Measurements from ENCODE around the gene MTMR1.

Gene MTMR1

DNA sequence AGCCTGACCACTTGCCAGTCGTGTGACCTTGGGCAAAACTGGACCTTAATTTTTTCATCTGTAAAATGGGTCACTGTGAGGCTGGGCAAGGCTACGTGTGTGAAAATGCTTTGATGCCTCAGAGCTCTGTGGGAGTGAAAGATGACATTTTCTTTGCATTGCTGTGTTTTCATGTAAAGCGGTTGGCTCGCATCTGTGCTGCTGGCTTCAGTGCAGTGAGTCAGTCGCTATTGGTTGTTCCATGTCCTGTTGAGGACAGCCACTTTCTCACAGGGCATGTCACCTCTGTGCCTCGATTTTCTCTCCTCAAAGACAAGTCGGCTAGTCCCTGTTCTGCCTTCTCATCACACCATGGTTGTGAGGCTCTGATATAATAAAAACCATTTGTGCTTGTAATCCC is 4.4 kb downstream of the MTMR1 start:
- DNase-seq (ENCODE audit: low read depth), result no peak

DNA sequence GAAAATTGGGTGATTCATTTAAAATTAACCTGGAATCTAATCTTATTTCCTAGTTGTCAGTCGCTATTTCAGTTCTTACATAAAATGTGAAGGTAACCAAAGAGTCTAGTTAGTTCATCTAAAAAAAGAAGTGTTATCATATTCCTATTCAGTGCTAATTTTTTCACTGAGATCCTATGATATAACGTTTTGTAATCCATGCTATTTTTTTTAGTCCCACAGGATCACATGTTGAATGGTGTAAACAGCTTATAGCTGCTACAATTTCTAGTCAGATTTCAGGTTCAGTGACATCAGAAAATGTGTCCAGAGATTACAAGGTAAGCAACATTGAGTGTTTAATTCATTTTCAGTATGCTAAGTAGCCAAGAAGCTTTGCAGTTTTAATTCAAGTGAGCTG is 5.8 kb downstream of the MTMR1 start:
- no peak for DNase-seq (ENCODE audit: low read depth)

DNA sequence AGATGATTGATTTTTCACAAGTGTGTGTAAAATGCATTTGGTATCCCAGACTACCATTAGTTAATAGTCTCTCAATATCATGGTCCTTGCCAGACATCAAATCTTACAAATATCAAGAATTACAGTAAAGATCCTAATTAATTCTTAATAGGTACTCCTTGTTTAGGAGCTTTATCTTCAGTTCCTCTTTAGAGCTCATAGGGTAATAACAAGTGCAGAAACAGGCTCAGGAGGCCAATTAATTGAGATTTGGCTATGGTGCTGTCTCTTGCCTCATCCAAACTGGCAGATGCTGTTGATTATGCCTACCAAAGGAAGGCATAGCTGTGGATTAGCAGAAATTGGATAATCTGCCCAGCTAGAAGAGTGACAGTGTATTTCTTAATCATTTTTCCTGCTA is 6.9 kb downstream of the MTMR1 start:
- DNase-seq (ENCODE audit: low read depth), result no peak

DNA sequence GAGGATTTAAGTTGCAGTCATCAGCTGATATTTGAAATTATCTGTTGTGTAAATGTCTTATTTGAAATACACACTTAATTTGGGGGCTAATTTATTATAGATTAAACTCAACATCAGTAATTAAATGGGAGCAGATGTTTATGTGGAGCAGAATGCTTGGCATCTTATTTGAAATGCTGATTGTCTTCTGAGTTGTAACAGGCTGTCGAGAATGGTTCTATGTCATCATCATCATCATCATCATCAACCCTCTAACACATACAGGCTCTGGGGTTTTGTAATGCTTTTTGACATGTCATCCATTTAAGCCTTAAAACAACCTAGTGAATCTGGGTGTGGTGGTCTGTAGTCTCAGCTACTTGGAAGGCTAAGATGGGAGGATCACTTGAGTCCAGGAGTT is 8.2 kb downstream of the MTMR1 start:
- no peak for DNase-seq (ENCODE audit: low read depth)

DNA sequence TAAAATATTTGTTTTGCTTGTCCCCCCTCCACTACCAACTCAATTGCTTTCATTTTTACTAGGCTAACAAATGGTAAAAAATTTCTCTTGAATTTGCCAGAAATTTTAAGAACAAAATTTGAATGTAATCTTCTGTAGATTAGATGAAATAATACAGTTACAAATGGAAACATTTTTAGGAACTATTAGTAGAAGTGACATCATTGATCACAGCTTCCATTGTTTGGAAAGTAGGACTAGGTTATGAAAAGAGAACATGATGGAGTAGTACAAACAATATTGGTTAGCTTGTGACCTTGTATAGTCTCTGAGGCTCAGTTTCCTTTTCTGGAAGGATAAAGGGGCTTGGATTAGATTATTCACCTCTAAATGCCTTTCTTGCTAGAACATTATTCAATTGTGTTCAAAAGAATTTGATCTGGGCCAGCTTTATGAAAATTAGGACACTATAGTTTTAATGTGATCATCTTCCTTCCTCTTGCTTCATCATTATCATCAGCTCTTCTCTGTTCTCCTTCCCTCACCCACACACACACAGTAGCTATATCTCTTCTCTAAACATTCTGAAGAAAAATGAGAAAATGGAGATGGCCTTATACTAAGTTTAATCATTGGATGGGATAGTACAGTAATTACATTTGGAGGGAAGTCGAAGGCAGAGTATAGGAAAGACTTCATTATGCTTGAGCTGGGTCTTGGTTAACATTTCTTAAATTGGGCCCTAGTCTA is 9.9 kb downstream of the MTMR1 start:
- DNase-seq (ENCODE audit: low read depth), result no peak

DNA sequence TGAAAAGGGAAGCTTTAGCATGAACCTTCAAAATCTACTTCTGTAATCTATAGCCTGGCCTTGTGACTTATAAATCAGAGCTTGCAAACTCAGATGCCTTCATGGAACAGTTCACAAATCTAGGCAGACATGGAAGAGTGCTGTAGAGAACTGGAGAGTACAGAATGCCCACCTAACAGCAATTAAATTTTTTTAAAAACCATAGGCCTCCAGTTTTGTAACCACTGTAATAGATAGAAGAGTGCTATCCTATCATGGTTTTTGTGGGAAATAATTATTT is 10.4 kb downstream of the MTMR1 start:
- no peak for DNase-seq (ENCODE audit: low read depth)

DNA sequence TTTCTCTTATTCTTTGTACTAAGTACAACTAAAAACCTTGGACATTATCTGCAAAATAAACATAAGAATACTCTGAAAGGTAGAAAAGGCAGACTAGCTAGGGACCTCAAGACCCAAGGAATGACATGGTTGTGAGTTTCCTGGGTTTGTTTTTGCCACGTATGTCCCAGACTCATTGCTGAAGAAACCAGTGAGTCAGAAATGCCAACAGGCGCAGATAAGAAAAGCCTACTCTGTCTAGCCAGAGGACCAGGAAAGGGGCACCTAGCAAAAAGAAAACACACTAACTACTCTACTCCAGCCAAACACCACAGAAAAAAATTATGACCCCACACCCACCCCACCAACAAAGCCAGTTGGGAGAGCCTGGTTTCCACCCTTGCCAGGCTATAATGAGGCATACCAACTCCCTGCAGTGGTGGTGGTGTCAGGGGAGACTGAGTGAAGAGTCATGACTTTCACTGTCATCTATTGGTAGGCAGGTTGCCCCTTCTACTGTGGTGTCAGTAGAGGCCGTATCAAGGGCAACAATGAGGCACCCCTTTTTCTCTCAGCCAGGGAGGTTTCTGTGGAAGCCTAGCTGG is 10.9 kb downstream of the MTMR1 start:
- peak; percentile 36 for DNase-seq (ENCODE audit: low read depth)

DNA sequence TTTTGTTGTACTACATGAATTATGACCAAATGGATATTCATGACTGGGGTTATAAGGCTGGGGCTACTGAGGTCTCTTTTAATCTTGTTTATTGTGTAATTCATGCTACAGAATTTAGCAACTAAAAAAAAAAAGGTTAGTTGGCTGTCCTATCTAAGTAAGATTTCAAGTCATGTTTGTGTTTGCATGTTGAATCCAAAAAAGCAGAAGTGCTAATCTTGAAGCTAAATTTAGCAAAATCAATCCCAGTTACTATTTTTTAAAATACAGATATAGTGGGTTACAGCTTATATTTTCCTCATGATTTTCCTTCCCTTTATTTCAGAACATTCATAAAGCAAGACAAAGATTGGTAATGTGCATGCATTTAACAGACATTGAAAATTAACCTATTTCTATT is 19.4 kb downstream of the MTMR1 start:
- DNase-seq (ENCODE audit: low read depth), result no peak

DNA sequence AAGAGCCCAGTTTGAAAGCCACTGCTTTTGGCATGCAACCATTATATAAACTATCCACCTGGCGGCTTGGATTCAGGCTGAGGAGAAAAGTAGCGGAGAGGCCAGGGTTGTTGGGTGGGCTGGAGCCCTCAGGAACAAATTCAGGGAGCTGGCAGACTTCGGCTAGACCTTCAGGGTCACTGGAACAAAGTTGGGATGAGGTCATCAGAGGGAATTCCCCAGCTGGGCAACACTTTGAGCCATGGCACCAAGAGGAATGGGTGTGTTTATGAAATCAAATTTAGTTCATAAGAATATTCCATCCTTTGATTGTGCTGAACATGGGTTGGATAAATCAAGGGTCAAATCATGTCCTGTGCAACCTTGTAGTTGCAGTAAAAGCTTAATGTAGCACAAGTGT is 22.0 kb downstream of the MTMR1 start:
- no peak for DNase-seq (ENCODE audit: low read depth)

DNA sequence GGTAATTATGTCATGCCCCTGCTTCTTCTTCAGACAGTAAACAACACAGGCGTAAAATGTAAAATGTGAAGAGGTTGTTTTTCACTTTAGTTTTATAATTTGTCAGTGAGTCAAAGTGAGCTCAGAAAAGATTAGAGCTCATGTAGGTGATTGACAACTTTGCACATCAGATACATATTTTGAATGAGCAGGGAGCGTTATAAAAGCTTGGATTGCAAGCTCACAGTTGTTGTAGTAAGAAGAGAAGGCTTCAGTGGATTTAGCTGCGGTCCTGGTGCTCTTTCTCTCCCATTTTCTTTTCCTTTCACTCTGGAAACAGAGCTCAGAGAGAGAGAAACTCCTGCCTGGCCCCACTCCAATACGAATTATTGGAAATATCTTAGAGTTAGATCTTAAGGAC is 26.4 kb downstream of the MTMR1 start:
- DNase-seq (ENCODE audit: low read depth), result no peak

DNA sequence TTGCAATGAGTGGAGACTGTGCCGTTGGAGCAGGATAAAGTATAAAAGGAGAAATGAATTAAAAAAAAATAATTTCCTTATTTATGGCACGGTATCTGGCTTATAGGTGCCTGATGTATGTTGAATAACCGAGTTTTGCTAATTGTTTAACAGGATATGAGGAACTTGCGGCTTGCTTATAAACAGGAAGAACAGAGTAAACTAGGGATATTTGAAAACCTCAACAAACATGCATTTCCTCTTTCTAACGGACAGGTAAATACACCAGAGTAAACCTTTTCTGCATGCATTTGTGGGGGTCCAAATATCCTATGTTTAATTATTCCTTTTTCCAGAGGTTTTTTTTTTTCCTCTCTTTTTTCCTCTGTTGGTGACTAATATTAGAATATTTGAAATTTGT is 36.8 kb downstream of the MTMR1 start:
- DNase-seq (ENCODE audit: low read depth), result no peak

DNA sequence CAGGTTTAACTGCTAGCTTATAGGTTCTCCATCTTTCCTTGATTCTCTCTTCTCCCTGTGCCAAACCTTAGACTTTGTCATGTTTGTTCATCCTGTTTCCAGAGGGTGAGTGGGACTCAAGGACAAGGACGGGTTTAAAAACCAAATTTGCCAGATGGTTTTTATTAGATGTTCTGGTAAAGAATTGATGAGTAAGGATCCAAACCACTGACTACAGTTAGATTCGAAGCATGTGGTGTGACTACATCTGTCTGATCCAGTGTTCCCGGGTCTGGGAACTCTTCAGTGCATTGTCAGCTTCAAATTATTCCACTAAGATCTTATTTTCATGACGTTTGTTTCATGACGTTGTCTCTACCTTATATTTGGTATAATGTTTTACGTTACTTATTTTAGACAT is 37.5 kb downstream of the MTMR1 start:
- DNase-seq (ENCODE audit: low read depth), result peak; percentile 18

DNA sequence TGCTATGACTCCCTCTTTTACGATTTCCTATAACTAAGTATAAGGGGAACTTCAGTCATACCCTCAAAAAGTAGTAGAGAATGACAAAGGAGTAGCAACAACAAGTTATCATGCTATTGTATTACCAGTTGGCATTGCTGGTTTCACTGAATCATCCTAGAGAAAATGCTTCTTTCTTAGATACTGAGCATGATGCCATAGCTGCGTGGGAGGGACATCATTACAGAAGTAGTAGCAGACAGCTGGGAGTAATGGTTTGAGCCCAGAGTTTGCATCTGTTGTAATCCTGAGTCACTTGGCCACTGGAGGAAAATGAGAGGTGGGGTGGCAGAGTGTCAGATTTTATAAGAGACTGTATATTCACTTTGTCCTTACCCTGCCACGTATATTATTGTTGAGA is 38.6 kb downstream of the MTMR1 start:
- peak; percentile 73 for DNase-seq (ENCODE audit: low read depth)

DNA sequence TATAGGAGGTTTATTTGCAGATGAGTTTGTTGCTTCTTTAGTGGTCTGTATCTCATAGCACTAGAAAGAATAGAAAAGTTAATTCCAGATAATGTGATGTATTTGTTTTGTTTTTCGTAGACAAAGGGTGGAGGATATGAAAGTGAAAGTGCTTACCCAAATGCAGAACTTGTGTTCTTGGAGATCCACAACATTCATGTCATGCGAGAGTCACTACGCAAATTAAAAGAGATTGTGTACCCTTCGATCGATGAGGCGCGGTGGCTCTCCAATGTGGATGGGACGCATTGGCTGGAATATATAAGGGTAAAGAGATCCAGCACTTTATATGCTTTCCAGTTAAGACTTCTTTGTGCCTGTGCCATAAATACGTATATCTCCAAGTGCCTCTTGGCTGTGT is 43.3 kb downstream of the MTMR1 start:
- no peak for DNase-seq (ENCODE audit: low read depth)

DNA sequence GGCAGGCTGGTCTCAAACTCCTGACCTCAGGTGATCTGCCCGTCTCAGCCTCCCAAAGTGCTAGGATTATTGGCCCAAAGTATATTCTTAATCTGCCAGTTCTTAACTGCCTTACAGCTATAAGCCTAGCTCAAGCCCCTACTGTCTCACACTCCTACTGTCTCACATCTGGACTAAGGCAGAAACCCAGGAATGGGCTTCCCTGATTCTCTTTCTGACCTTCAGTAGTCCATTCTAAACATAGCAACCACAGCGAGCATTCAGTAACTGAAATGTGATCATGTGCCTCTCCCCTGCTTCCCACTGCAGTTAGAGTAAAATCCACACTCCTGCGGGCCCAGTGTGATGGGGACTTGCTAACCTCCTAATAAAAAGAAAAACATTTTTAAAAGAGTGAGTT is 58.9 kb downstream of the MTMR1 start:
- DNase-seq (ENCODE audit: low read depth), result no peak

DNA sequence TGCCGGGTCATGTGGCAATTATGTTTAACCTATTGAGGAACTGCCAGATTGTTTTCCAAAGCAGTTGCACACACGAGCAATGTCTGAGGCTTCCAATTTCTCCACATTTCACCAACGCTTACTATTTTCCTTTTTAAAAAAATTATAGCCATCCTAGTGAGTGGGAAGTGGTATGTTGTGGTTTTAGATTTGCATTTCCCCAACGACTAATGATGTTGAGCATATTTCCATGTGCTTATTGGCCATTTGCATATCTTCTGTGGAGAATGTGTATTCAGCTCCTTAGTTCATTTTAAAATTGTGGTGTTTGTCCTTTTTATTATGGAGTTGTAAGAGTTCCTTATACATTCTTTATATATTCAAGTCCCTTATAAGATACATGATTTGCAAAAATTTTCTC is 60.2 kb downstream of the MTMR1 start:
- no peak for DNase-seq (ENCODE audit: low read depth)

DNA sequence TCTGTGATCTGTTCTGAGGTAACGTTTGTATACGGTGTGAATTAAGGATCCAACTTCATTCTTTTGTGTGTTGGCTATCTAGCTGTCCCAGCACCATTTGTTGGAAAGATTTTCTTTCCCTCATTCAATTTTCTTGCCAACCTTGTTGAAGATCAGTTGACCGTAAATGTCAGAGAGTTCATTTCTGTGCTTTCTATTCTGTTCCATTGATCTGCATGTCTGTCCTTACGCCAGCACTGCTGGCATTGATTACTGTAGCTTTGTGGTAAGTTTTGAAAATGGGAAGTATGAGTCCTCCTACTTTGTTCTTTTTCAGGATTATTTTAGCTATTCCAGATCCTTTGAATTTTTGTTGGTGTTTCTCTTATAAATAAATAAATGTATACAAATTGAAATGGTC is 60.8 kb downstream of the MTMR1 start:
- DNase-seq (ENCODE audit: low read depth), result no peak

DNA sequence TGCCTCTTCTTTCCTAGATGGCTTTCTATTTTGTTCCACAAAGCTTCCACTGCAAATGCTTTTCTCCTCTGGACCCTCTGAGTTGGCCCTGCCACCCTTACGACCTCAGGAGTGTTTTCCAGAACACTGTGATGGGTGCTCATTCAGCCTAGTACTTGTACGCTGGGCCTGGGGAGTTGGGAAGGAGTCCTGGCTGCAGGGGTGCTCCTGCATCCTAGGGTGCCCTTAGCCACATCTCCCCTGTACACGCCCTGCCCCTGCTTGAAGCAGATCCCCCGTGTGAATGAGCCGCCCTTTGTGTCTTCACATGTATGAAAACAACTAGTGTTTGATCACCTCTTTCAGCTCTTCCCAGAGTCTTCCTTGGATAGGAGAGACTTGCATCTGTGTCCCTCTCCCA is 64.2 kb downstream of the MTMR1 start:
- no peak for DNase-seq (ENCODE audit: low read depth)

DNA sequence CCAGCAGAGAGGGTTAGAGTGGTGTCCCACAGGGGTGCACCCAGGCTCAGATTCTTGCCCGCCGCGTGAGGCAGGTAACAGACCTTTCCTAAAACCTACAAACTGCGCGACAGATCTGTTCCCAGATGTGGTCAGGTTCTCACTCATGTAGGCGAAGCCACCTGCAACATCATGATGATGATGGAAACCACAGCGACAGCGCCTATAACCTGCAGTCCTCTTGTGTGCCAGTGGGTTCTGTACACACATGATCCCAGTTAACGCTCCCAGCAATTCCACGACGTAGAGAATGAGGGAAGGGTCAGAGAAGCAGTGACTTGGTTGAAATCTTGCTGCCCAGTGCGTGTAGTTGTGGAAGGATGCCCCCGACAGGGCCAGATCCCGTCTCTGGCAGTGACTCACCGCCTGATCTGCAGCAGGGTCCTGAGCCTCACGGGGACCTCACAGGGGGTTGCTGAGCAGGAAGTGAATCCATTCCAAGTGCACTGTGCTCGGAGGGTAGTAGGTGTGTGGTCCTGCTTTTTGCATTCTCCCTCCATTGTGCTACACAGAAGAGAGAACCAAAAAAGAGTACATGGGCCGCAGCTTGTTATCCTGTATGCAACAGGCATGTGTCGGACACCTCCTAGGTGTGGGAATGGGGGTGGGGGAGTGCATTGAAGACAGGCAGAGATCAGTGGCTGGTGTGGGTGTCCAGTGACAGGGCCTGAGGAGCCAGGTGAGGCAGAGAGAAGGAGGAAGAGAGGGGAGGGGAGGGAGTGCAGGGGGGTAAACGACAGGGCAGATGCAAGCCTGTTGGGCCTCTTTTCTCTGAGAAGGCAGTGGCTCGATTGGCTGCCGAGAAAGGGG is 66.6 kb downstream of the MTMR1 start:
- DNase-seq (ENCODE audit: low read depth), result no peak

DNA sequence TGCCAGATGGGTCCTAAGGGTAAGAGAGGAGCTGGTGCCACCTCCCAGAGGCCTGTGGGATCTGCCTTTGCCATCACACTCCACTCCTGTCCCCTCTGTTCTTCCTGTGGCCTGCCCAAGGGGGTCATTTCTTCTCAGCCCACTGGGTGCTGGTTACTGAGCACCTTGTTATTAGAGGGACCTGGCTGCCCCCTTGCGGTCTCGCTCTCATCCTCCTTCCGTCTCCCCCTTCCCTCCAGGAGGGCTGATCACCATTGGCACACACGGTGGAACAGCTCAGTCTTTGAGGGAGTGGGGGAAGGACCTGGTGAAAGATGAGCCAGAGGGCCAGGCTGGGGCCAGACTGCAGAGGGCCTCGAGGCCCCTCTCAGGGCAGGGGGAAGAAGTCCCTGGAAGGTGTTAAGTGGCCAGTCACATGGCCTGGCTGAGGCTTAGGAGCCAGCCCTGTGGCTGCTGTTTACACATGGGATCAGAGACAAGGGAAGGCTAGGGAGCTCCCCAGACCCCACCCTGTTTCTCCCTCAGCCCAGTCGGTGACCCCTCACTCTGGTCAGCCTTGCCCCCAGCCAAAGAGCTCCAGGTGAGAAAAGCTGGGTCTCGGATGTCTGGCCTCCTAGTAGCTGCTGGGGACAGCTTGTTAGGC is 68.1 kb downstream of the MTMR1 start:
- DNase-seq (ENCODE audit: low read depth), result no peak

DNA sequence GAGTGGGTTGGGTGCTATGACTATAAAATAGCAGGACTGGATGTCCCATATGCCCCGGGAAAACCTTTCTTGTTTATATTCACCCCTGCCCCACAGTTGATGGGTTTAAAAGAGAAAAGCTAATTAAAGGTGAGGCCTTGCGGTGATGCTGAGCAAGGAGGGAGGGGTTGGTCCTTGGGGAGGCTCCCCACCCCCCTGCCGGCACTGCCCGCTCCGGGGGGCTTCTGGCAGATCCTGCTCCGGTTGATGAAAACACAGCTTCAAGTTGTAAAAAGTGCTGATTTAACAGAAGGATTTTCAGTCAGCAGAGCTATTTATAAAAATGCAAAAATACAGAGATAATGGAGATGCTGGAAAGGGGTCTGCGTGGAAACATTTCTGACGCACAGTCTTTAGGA is 68.6 kb downstream of the MTMR1 start:
- no peak for DNase-seq (ENCODE audit: low read depth)

DNA sequence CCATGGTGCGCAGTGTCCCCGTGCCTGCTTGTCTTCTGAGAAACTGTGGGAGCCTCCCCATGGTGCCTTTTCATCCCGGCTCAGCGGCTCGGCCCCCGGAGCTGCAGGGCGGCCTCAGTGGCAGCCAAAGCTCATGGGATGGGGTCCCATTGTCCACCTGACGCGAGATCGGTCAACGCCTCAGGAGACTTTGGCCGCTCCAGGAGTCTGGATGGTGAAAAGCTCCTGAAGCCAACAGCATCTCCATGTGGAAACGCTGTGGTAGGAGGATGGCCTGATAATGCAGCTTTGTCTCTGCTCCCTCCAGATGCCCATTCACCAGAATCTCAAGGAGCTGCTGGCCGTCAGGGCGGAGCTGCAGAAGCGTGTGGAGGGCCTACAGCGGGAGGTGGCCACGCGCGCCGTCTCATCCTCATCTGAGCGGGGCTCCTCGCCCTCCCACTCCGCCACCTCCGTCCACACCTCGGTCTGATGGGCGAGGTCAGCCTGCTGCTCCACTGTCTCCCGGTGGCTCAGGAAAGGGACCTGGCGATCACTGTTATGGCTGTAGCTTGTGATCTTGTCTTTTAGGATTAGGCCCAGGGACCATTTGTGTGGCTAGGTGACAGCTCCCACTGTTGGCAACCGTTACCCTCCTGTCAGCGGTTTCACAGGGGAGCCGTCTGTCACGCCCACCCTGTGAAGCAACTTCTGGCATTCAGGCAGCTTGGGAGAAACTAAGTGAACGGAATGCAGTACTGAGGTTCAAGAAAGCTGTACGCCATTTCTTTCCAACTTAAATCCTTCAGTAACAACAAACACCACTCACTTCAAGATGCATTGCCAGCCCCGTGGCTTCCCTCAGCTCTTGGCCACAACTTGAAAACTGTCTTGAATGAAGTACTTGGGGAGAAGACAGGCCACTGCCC is 69.3 kb downstream of the MTMR1 start:
- no peak for DNase-seq (ENCODE audit: low read depth)

Measured in non-pigmented ciliary epithelial cell (primary cell).